ENCODE results near the gene PIEZO2.
"Not testable (repeated sequence)": the region's sequence is repeated elsewhere in the genome, so short reads cannot be mapped to it uniquely, and the experiment has no call there.

The PIEZO2 gene

DNA sequence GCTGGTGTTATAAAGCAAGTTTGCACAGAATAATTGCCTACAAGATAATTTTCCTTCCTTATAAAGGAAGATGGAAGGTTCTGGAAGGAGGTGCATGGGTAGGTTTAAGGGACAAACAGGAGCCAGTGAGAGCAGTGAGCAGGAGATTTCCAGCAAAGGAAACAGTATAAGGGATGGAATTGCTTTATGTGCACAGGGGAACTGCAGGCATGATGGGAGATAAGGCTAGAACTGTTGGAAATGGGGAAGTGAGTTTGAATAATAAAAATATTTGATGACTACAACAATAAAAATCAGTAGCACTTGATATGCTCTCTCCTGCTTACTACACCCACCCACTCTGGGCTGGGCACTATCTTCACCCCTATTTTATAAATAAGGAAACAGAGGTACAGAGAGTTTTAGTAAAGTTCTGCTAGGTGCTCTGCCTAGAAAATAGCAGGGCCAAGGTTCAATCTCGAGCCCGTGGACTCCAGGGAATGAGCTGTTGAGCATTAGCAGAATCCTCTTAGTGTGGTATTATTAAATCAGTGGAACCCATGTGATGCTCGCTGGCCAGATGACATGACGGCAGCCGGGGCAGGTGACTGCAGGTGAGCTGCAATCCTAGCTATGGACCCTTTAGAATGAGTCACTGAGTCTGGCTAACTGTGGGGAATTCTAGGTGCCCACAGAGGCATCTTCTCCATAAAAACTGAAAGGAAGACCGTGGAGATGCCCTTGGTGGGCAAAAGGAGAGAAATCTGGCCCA, 302.5 kb downstream of the PIEZO2 start:
- no peak for DNase-seq (ENCODE audit: low read depth)

DNA sequence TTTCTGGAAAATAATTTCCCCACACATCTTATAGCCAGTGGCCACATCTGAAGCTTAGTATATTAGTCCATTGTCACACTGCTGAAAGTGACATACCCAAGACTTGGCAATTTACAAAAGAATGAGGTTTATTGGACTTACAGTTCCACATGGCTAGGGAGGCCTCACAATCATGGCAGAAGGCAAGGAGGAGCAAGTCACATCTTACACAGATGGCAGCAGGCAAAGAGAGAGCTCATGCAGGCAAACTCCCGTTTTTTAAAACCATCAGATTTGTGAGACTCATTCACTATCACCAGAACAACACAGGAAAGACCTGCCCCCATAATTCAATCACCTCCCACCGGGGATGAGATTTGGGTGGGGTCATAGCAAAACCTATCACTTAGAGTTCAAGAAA, 303.3 kb downstream of the PIEZO2 start:
- DNase-seq (ENCODE audit: low read depth), result not testable (repeated sequence)

DNA sequence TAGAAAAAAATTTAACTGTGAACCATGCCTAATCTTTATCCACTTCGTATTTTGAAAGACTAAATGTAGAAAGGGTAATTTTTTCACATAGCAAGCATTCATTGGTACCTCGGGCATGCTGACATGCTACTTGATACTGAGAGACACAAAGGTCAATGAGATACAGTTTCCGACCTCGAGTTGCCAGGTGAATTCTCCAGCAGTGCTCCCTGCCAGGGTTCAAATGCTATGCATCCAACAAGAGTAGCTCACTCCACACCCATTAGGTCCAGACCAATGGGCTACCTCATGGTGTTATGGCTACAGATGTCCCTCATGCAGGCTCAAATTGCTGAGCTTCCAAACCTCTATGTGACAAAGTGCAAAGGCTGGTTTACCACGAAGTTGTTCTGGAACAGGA, 305.8 kb downstream of the PIEZO2 start:
- no peak for DNase-seq (ENCODE audit: low read depth)

DNA sequence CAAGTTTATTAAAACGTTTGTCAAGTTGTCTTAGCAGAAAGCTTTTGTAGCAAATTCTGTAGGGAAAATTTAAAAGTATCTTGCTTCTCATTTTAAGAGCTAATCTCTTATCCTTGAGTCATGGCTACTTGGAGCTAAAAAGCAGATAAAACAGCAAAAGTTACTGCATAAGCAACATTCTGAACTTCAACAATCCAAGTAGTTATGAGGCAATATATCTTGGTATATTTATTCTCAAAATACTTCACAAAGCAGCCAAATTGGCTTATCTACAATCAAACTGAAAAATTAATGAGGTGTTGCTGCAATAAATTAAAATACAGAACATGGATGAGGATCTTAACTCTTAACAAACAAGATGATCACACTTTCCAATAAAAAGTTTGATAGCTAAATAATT, 306.5 kb downstream of the PIEZO2 start:
- DNase-seq (ENCODE audit: low read depth), result no peak

DNA sequence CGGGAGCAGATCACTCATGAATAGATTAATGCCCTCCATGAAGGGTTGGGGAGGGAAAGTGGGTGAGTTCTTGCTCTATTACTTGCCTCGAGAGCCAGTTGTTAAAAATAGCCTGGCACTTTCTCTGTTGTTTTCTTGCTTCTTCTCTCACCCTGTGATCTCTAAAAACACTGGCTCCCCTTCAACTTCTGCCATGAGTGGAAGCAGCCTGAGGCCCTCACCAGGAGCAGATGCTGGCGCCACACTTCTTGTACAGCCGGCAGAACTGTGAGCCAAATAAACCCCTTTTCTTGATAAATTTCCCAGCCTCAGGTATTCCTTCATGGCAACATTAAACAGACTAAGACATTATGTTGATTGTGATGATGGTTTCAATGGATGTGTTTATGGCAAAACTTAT, 307.0 kb downstream of the PIEZO2 start:
- no peak for DNase-seq (ENCODE audit: low read depth)

DNA sequence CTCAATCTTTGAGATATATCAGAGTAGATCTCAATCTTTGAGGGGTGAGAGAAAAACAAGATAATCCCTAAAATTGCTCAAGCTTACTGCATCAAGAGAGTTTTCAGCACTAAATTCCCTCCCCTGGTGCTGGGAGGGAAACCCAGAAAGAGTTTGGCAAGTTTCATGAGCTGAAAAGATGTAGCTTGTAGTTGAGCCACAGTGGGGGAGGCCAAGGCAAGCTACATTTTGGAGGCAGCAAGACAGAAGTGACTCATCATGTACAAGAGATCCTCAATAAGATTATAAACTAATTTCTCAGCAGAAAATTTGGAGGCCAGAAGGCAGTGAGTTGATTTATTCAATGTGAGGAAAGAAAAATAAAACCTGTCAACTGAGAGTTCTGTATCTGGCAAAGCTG, 308.2 kb downstream of the PIEZO2 start:
- no peak for DNase-seq (ENCODE audit: low read depth)

DNA sequence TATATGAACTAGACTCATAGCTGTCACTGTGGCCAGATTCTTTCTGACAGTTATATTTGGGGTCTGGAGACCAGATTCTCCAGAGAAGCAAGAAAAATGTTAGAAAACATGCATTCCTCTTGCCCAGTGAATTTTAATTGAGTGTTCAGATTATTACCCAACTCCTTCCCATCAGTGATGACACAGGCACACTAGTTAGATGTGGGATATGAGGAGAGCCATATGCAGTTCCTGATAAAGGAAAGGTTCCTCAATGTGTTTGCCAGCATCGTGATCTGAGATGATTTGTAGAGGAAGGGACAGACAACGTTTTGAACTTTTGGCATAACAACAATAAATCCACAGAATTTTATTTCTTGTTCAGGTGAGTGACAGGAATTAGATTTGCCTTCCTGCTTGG, 308.6 kb downstream of the PIEZO2 start:
- DNase-seq (ENCODE audit: low read depth), result no peak

DNA sequence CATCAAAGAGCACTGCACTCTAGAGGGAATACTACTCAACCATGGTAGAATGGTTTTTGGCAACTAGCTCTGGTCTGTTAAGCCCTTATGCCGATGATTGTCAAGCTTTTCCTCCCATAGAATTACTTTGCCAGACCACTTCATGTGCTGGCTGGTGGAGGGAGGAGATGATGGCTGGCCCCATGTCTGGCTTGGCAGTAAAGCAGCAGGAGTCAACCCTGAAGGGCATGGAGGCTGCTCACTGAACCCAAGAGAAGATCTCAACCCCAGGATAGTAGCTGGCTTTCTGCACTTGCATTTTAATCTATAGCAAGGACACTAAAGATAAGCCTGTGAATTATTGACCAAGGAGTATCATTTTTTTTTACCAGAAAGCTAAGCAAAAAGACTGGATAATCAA, 309.9 kb downstream of the PIEZO2 start:
- DNase-seq (ENCODE audit: low read depth), result no peak

DNA sequence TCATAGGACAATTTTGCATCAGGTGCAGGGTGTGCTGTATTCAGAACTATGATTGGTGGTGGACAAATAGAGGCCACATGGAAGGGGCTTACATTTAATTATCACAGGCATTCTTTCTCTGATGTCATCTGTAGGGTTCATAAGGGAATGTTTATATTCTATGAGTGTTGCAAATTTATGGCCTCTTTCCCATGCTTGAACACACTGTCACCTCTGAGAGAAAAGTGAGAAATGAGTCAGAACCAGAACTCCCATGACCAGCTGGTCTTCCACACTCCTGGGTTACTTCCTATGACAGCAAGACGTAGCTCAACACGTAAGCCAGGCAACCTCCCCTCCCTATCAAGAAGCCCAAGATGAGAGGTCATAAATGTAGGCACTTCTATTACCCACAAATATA, 310.8 kb downstream of the PIEZO2 start:
- DNase-seq (ENCODE audit: low read depth), result no peak

DNA sequence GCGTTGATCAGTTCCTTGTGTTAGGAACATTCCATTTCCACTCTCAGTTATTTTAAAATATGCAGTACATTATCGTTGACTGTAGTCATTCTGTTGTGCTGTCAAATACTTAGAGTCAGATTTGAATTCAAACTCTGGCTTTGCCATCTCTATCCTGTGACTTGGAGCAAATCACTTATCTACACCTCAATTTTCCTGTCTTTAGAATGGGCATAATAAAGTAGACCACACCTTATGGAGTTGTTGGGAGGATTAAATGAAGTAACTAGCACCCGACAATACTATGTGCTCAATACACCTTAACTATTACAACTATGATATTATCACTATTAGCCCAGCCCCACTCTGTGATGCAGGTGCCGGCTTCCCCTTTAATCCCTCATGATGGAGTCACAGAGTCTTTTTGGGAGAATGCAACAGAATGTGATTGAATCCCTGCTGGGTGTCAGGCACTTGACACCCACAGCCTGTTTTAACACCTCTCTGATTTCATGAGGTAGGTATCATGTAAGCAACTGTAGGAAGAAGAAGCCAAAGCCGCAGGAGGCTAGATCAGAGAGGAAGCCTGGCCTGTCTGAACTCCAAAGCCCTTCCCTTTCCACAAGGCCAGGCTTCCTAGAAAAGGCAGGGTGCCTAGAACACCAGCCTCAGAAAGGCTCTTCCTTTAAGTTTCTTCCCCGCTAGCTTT, 315.1 kb downstream of the PIEZO2 start:
- no peak for DNase-seq (ENCODE audit: low read depth)

DNA sequence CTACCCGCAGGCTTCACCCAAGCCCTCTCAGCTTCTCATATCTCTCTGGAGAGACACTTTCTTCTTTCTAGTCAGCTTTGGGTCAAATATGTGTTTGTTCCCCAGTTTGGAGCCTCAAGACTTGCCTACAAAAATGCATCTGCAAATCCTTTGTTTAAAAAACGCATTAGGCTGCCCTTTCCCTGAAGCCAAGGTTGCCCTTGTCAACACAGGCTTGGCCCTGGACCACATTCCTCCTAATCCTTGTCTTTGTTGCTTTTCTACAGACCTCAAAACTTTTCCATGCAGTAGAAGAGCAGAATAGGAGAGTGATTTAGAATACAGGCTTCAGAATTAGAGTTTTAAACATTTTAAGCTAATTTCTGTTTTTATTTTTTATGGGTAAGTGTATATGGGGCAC, 315.7 kb downstream of the PIEZO2 start:
- no peak for DNase-seq (ENCODE audit: low read depth)

DNA sequence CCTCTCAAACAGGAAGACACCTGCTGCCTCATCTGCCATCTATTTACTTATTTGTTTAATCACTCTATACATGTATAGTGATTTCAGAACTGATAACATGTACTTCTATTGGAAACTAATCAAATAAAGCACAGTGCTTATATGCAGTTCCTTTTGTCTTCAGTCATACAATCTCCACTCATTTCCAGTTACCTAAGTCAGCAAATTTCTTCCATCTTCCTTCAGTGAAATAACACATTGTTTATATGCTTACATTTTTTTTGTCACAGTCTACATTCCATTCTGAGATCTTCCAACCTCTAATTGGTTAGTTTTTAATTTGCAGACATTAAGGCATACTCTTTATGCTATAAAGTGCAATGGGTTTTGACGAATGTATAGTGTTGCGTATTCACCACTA, 323.0 kb downstream of the PIEZO2 start:
- no peak for DNase-seq (ENCODE audit: low read depth)

DNA sequence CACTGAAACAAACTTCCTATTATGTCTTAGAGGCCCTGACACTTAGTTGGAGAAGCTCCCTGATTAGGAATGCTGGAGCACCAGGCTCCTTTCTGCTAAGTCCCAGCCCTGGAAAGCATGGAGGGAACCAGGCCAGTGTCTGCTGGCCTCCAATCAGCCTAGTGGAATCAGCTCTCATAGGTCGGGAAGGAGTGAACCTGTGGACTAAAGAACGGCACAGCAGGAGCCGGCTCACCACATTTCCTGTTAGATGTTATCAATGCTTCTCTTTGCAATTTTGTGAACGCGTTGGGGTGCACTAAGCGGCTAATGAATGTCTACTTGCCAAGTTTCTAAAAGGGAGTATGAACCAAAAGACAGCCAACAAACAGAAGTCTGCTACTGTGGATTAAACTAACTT, 326.9 kb downstream of the PIEZO2 start:
- no peak for DNase-seq (ENCODE audit: low read depth)

DNA sequence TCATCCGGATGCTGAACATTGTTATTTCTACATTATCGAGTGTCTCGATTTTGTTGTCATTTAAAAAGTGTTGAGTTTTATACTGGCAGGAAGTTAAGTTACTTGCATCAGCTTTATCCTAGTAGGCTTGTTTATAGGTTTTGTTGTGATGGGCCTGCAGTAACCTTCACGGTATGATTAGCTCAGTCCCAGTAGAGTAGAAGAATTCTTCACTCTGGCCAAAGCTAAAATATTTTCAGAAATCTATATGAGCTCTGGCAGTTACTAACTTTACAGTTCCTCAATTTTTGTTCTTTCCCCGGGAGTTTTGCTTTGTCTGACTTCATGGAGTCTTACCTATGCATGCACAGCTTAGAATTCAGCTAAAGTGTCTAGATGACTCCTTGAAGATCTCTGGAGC, 328.7 kb downstream of the PIEZO2 start:
- no peak for DNase-seq (ENCODE audit: low read depth)

DNA sequence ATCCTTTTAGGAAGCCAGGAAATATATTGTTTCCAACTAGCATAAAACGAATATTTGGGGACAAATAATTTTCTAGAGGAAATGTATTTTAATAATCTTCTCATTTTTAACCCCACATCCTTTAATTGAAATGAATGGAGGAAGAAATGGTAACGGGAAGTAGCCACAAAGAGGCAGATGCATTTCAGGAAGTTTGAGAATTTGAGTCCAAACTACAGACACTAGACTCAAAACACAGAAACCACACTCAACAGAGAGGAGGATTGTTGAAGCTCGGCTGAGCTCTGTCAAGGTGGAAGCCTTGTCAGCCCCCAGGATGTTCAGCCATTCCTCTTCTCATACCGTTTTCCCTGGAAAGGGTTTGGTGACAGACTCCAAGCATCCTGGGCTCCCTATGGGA, 335.0 kb downstream of the PIEZO2 start:
- no peak for DNase-seq (ENCODE audit: low read depth)

DNA sequence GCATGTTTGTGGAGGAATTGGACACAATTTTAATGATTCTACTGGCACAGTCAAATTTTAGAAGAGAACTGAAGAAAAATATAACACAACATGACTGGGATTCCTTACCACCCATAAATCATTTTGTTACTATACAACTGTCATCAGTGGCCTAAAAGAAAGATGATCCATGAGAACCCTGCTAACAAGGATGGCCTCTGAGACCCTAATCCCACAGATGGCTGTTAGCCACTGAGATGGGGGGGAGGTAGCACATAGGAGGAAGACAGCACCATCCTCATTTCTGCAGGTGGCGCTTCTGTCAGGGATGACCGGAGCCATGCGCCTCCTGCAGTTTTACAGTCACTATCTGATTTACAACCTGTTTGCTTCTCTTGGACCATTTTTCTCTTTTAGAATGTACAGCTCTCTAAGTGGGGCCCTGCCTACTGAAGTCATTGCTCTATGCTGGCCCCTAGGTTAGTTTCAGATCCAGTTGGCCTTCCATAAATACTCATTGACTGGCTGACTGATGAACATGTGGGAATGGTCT, 343.7 kb downstream of the PIEZO2 start:
- no peak for DNase-seq (ENCODE audit: low read depth)

DNA sequence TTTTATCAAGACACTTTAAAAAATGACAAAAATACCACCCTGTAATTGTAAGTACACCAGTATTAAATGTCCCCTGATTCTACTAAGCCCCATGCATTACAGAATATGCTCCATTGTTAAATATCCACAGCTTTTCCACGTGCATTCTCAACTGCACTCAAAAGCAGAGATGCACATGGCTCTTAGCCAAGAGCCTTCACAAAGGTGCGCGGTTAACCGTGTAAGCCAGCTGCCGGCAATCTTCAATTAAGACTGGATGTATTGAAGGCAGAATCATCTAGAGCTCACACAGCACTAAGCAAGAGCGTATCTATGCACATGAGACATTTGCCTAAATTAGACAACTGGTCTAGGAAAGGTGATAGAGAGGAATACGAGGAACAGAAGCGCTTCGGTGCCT, 345.2 kb downstream of the PIEZO2 start:
- DNase-seq (ENCODE audit: low read depth), result no peak

DNA sequence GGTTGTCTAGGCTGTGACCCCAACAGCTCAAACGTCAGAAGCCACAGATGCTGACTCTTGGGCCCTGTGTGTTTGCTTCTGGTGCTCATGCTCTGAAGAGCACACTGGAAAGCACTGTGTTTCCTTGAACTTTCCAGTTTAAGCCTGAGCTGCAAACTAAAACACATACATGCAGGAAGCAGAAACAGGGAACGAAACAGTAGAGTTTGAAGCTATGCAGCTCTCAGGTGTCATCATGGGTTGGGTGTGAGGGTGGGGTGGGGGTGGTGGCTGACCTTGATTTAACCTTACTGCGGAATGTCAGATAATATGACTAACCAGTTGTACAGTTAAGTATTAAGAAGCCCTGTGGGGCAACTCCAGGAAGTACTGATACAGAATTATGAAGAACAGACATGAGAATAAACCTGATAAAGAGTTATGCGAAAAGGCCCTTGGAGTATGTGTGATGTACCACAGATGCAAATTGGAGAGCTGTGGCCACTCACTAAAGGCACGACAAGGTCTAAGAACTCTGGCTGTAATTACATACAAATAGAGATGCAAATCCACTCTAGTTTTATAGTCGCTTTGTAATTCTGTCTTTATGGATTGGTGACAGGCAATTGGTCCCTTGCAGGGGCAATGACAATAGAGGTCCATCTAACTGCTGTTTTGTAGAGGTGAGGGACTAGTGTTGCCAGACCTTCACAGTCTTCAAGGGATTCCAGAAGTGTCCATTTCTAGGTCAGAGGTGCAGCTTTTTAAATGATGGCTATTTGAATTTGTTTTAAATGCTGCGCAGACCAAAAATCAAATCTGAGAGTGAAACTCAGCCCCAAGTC, 350.4 kb downstream of the PIEZO2 start:
- DNase-seq (ENCODE audit: low read depth), result no peak

DNA sequence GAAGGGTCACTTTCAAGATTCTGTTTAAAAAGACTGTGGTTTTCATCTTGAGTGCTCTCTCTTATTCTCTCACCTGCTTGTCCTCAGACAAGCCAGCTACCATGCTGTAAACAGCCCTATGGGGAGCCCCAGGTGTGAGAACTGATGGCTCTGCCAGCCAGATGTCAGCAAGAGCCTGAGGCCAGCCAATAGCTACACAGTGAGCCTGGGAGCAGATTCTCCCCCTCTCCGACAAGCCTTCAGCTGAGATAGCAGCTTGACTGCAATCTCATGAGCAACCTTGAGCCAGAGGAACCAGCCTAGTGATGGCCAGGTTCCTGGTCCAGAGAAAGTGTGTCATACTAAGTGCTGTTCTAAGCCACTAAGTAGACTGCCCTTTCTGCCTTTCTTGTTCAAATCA, 351.5 kb downstream of the PIEZO2 start:
- no peak for DNase-seq (ENCODE audit: low read depth)

DNA sequence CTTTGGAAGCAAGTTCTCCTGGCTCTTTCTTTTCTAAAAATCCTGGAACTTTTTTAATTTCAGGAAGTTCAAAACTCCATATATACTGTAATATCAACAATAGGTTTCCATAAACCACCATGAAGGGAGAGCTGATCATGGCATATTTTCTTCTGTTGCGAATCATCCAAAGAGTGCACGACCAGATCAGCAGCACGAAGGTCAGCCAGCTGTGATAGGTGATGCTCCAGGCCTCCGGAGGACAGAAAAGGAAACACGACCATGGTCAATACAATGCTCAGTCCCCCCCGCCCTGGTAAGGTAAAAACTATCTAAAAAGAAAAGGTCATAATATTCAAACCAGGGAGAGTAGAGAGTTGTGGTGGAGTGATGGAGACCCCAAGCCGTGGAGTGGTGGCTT, 354.6 kb downstream of the PIEZO2 start:
- no peak for DNase-seq (ENCODE audit: low read depth)

DNA sequence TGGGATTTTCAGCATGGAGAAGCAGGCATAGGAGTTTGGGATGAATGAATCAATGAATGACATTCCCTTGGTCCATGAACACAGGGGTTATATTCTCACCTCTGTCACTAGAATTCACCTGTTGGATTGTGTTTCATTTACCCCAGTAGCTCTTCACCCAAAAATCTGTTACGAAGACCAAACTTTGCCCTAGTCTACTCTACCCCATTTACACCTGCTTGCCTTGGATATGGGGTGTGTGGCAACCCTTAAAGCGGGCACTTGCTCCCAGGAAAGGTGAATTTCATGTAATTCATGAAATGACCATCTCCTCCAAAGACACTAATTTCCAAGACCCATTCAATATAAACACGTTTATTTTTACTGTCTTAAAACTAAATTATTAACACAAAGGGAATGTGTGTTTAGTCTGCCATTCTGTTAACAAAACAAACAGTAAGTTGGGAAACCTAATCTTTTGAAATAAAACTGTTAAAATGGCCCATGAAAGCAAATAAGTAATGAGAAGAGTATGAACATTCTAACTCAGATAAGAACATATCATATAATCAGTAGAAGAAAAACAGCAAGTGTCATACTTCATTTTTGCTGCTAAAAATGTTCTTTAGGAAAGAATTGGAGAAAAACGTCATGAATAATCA, 355.5 kb downstream of the PIEZO2 start:
- DNase-seq (ENCODE audit: low read depth), result no peak

DNA sequence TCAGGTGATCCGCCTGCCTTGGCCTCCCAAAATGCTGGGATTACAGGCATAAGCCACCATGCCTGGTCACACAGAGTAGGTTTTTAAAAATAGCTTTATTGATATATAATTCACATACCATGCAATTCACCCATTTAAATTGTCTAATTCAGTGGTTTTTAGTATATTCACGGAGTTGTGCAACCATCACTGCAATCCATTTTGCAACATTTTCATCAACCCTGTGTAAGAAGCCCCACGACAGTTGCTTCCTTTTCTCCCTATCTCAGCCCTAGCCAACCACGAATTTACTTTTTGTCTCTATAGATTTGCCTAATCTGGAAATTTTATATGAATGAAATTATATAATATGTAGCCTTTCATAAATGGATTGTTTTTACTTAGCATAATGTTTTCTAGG, 357.2 kb downstream of the PIEZO2 start:
- no peak for DNase-seq (ENCODE audit: low read depth)
